ENCODE data around the gene CARMIL3.
"Not testable (repeated sequence)": the region's sequence is repeated elsewhere in the genome, so short reads cannot be mapped to it uniquely, and the experiment has no call there.

Gene CARMIL3

GRCh38 chr14:24051789-24052655 lies at the start of gene CARMIL3:
Gene CARMIL3, plus strand, starts transcription at chr14:24052009. Its CDS starts 145 bp downstream, at chr14:24052154.
- H3K4me3 ChIP-seq (ENCODE audit: low read length) = peak within 1 kb of the TSS; percentile 58
- H3K27me3 ChIP-seq (ENCODE audit: insufficient read depth, low read length) = peaks cover 9% of the 10 kb centered on the region
- H3K9me3 ChIP-seq (ENCODE audit: low read length) = no peaks in the 10 kb centered on the region
- H2AFZ ChIP-seq (ENCODE audit: low read depth, low read length) = peak within 1 kb of the TSS; percentile 72
- H3K36me3 ChIP-seq (ENCODE audit: insufficient read depth, low read length) = peaks cover 9% of the 10 kb centered on the region
- H3K4me1 ChIP-seq (ENCODE audit: insufficient read depth, low read length) = peaks cover 11% of the 10 kb centered on the region

DNA sequence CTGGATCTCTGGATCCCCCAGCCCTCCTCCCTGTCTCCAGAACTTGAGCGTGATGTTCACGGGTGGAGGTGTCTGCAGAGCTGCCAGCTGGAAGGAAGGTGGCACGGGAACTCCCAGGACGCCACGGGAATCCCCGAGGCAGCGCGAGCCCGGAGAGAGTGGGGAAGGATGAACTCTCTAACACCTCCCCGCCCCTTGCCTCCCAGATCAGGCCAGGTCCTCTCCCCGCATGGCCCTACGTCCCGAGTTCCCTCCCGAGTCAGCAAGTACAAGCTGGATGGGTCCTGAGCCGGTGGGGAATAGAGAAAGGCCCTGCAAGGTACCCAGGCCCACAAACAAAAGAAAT lies 45.4 kb upstream of the CARMIL3 start:
- not testable (repeated sequence) for H3K4me3 ChIP-seq (ENCODE audit: low read length); H3K36me3 ChIP-seq (ENCODE audit: insufficient read depth, low read length); H3K9me3 ChIP-seq (ENCODE audit: low read length); H2AFZ ChIP-seq (ENCODE audit: low read depth, low read length); H3K27me3 ChIP-seq (ENCODE audit: insufficient read depth, low read length); H3K4me1 ChIP-seq (ENCODE audit: insufficient read depth, low read length)

GRCh38 chr14:24006817-24007652 lies 44.8 kb upstream of the CARMIL3 start:
- not testable (repeated sequence) for H3K27me3 ChIP-seq (ENCODE audit: insufficient read depth, low read length); H3K4me3 ChIP-seq (ENCODE audit: low read length); H3K36me3 ChIP-seq (ENCODE audit: insufficient read depth, low read length); H2AFZ ChIP-seq (ENCODE audit: low read depth, low read length); H3K9me3 ChIP-seq (ENCODE audit: low read length); H3K4me1 ChIP-seq (ENCODE audit: insufficient read depth, low read length)

DNA sequence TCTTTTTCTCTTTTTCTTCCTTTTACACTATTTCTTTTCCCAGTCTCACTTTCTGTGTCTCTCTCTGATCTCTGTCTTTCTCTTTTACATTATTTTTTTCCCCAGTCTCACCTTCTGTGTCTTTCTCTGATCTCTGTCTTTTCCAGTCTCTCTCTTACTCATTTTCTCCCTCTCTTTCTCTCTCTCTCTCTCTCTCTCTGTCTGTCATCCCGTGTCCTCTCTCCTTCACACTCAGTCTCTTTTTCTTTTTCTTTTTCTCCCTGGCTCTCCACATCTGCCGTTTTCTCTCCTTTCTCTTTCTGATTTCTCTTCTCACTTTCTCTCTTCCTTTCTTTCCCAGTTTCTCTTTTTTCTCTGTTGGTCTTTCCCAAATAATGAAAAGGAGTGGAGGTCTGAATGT lies 40.8 kb upstream of the CARMIL3 start:
- Histone ChIP-seq H3K27me3 (ENCODE audit: insufficient read depth, low read length) (peaks cover 8% of the 10 kb centered on the region), H2AFZ (ENCODE audit: low read depth, low read length) (no peak overlapping the region), H3K9me3 (ENCODE audit: low read length) (no peaks in the 10 kb centered on the region), H3K4me1 (ENCODE audit: insufficient read depth, low read length) (no peaks in the 10 kb centered on the region), H3K36me3 (ENCODE audit: insufficient read depth, low read length) (no peaks in the 10 kb centered on the region), H3K4me3 (ENCODE audit: low read length) (no peak overlapping the region)

DNA sequence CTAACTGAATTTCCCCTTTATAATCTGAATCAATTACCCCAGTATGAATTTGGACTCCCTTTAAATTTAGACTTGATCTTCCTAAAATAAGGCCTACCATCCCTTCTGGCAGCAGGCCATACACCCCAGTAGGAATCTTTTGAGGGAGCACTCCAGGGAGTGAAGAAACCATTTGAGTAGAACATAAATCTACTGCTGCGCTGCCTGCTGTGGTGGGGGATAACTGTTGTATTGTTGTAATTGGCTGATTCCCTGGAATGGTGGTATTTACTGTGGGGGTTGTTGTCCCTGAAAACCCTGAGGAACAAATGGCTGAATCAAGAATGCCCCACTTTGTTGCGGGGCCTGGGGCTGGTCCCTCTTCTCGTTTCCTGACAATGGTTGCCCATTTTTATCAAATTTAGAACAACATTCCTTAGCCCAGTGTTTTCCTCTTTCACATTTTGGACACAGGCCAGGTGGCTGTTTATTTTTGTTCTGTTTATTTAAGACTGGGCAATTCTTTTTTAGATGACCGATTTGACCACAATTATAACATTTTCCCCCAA lies 39.0 kb upstream of the CARMIL3 start:
- H3K4me3 ChIP-seq (ENCODE audit: low read length); H2AFZ ChIP-seq (ENCODE audit: low read depth, low read length); H3K9me3 ChIP-seq (ENCODE audit: low read length); H3K27me3 ChIP-seq (ENCODE audit: insufficient read depth, low read length); H3K4me1 ChIP-seq (ENCODE audit: insufficient read depth, low read length); H3K36me3 ChIP-seq (ENCODE audit: insufficient read depth, low read length): not testable (repeated sequence)

- peaks cover 8% of the 10 kb centered on the region for H3K27me3 ChIP-seq (ENCODE audit: insufficient read depth, low read length)
- no peaks in the 10 kb centered on the region for H3K36me3 ChIP-seq (ENCODE audit: insufficient read depth, low read length)
- no peaks in the 10 kb centered on the region for H3K4me1 ChIP-seq (ENCODE audit: insufficient read depth, low read length)
- no peak overlapping the region for H3K4me3 ChIP-seq (ENCODE audit: low read length)
- no peaks in the 10 kb centered on the region for H3K9me3 ChIP-seq (ENCODE audit: low read length)
- no peak overlapping the region for H2AFZ ChIP-seq (ENCODE audit: low read depth, low read length)
Measured at GRCh38 chr14:24013654-24014514, 37.9 kb upstream of the CARMIL3 start.

- H3K4me1 ChIP-seq (ENCODE audit: insufficient read depth, low read length); H3K27me3 ChIP-seq (ENCODE audit: insufficient read depth, low read length); H3K36me3 ChIP-seq (ENCODE audit: insufficient read depth, low read length); H2AFZ ChIP-seq (ENCODE audit: low read depth, low read length); H3K4me3 ChIP-seq (ENCODE audit: low read length); H3K9me3 ChIP-seq (ENCODE audit: low read length): not testable (repeated sequence)
Measured at GRCh38 chr14:24015745-24016144, 36.1 kb upstream of the CARMIL3 start.

DNA sequence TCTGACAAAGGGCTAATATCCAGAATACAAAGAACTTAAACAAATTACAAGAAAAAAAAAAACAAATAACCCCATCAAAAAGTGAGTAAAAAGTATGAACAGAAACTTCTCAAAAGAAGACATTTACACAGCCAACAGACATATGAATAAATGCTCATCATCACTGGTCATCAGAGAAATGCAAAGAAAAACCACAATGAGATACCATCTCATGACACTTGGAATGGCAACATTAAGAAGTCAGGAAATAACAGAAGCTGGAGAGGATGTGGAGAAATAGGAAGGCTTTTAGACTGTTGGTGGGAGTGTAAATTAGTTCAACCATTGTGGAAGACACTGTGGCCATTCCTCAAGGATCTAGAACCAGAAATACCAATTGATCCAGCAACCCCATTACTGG lies 32.8 kb upstream of the CARMIL3 start:
- H3K4me3 ChIP-seq (ENCODE audit: low read length); H3K4me1 ChIP-seq (ENCODE audit: insufficient read depth, low read length); H3K27me3 ChIP-seq (ENCODE audit: insufficient read depth, low read length); H3K9me3 ChIP-seq (ENCODE audit: low read length); H2AFZ ChIP-seq (ENCODE audit: low read depth, low read length); H3K36me3 ChIP-seq (ENCODE audit: insufficient read depth, low read length): not testable (repeated sequence)

DNA sequence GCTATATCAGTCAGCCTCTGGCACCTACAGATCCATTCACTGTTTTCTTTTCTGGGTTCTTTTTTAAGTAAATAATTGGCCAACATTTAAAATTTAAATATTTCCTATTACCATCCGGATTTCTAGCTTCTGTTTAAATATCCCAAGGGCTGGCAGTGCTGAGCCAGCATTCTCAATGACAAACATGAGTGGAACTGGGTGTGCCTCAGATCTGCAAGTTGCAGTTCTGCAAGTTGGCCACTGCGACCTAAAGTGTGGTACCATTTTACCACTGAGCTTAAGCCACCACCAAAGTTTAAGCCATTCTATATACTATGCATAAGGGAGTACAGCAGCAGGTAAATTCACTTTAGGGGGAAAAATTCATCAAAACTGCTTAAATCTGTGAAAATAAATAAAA lies 31.9 kb upstream of the CARMIL3 start:
- H2AFZ ChIP-seq (ENCODE audit: low read depth, low read length); H3K27me3 ChIP-seq (ENCODE audit: insufficient read depth, low read length); H3K4me1 ChIP-seq (ENCODE audit: insufficient read depth, low read length); H3K4me3 ChIP-seq (ENCODE audit: low read length); H3K9me3 ChIP-seq (ENCODE audit: low read length); H3K36me3 ChIP-seq (ENCODE audit: insufficient read depth, low read length): not testable (repeated sequence)

DNA sequence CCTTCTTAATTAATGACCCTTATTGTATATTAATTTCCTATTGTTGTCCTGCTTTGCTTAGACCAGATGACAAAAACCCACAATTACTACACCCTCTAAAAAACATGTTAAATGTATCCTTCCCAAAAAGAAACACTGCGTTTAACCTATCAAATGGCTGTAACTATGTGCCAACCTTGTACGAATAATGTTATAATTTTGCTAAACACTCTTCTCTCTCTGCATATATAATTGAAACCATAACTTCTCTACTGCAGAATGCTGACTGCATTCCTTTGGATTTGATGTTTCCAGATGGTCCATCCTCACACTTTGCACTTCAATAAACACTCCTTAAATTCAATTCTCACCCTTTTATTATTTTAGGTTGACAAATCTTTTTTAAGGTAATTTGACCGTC lies 31.3 kb upstream of the CARMIL3 start:
- H2AFZ ChIP-seq (ENCODE audit: low read depth, low read length); H3K36me3 ChIP-seq (ENCODE audit: insufficient read depth, low read length); H3K27me3 ChIP-seq (ENCODE audit: insufficient read depth, low read length); H3K9me3 ChIP-seq (ENCODE audit: low read length); H3K4me3 ChIP-seq (ENCODE audit: low read length); H3K4me1 ChIP-seq (ENCODE audit: insufficient read depth, low read length): not testable (repeated sequence)

DNA sequence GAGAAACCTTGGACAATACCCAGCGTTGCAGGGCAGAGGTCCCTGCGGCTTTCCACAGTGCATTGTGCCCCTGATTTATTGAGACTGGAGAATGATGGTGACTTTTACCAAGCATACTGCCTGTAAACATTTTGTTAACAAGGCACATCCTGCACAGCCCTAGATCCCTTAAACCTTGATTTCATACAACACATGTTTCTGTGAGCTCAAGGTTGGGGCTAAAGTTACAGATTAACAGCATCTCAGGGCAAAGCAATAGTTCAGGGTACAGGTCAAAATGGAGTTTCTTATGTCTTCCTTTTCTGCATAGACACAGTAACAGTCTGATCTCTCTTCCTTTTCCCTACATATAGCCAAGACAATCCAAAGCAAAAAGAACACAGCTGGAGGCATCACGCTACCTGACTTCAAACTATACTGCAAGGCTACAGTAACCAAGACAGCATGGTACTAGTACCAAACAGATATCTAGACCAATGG lies 26.8 kb upstream of the CARMIL3 start:
- not testable (repeated sequence) for H2AFZ ChIP-seq (ENCODE audit: low read depth, low read length); H3K27me3 ChIP-seq (ENCODE audit: insufficient read depth, low read length); H3K4me1 ChIP-seq (ENCODE audit: insufficient read depth, low read length); H3K4me3 ChIP-seq (ENCODE audit: low read length); H3K36me3 ChIP-seq (ENCODE audit: insufficient read depth, low read length); H3K9me3 ChIP-seq (ENCODE audit: low read length)

- not testable (repeated sequence) for H3K27me3 ChIP-seq (ENCODE audit: insufficient read depth, low read length); H3K9me3 ChIP-seq (ENCODE audit: low read length); H2AFZ ChIP-seq (ENCODE audit: low read depth, low read length); H3K36me3 ChIP-seq (ENCODE audit: insufficient read depth, low read length); H3K4me1 ChIP-seq (ENCODE audit: insufficient read depth, low read length); H3K4me3 ChIP-seq (ENCODE audit: low read length)
Measured at GRCh38 chr14:24029687-24030086, 22.1 kb upstream of the CARMIL3 start.

DNA sequence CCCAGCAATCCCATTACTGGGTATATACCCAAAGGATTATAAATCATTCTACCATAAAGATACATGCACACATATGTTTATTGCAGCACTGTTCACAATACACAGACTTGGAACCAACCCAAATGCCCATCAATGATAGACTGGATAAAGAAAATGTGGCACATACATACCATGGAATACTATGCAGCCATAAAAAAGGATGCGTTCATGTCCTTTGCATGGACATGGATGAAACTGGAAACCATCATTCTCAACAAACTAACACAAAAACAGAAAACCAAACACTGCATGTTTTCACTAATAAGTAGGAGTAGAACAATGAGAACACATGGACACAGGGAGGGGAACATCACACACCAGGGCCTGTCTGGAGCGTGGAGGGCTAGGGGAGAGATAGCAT lies 20.5 kb upstream of the CARMIL3 start:
- not testable (repeated sequence) for H3K36me3 ChIP-seq (ENCODE audit: insufficient read depth, low read length); H3K9me3 ChIP-seq (ENCODE audit: low read length); H3K4me1 ChIP-seq (ENCODE audit: insufficient read depth, low read length); H3K27me3 ChIP-seq (ENCODE audit: insufficient read depth, low read length); H3K4me3 ChIP-seq (ENCODE audit: low read length); H2AFZ ChIP-seq (ENCODE audit: low read depth, low read length)

Data from neuron (in vitro differentiated cells).